CD14-positive monocyte (primary cell): Measurements from ENCODE around the gene PSMD13. TPM values are rescaled to one million over a fixed set of nuclear protein-coding genes. Genes with fewer than 3 reads are reported as not detected.

Experiments
- DNase-seq, 3 donors: peaks; one replicate each; pipeline ENCODE4 v3.0.0-alpha.2; 2011 to 2022
- H2AFZ ChIP-seq: 2 replicates; pipeline ENCODE4 v1.6.0; 2012; ENCODE audit warnings: mild to moderate bottlenecking, low read depth, low read length, inconsistent platforms; ENCODE audit not compliant: insufficient read depth, poor library complexity, severe bottlenecking
- H3K27ac ChIP-seq, 2 donors: 1 replicate in 1 of 2; 2 replicates in 1 of 2; pipeline ENCODE4 v1.5.1; 2012 to 2013; ENCODE audit warnings: low read length in 2 of 2, control low read depth in 1 of 2, inconsistent platforms in 1 of 2, low read depth in 1 of 2, mild to moderate bottlenecking in 1 of 2
- H3K27me3 ChIP-seq, 2 donors: one replicate each; pipeline versions ENCODE4 v1.6.0 to v1.6.1; 2011 to 2013; ENCODE audit warnings: low read length in 2 of 2; ENCODE audit not compliant: control insufficient read depth in 2 of 2, insufficient read depth in 2 of 2
- H3K36me3 ChIP-seq, 2 donors: replicated peaks in 1 of 2; 1 replicate in 1 of 2; 2 replicates in 1 of 2; pipeline versions ENCODE4 v1.5.1 to v1.6.1; 2012 to 2013; ENCODE audit warnings: low read length in 2 of 2, control low read depth in 1 of 2, inconsistent platforms in 1 of 2, mild to moderate bottlenecking in 1 of 2; ENCODE audit not compliant: insufficient read depth in 2 of 2, control insufficient read depth in 1 of 2
- H3K4me1 ChIP-seq, 2 donors: 1 replicate in 1 of 2; 2 replicates in 1 of 2; pipeline versions ENCODE4 v1.5.1 to v1.6.1; 2012 to 2013; ENCODE audit warnings: low read length in 2 of 2, control low read depth in 1 of 2, inconsistent platforms in 1 of 2, mild to moderate bottlenecking in 1 of 2, moderate library complexity in 1 of 2; ENCODE audit not compliant: insufficient read depth in 2 of 2, control insufficient read depth in 1 of 2
- H3K4me2 ChIP-seq: replicated peaks from 2 replicates; pipeline ENCODE3; 2012; ENCODE audit warnings: low read length, moderate library complexity, mild to moderate bottlenecking; ENCODE audit not compliant: poor library complexity, severe bottlenecking; ENCODE audit errors: extremely low read depth
- H3K4me3 ChIP-seq, 3 experiments: fragments of 200-600 bp in 1 of 3; sonication (generic) in 1 of 3; replicated peaks in 1 of 3; 1 replicate in 2 of 3; 2 replicates in 1 of 3; pipeline ENCODE4 v1.5.1; 2011 to 2013; ENCODE audit warnings: low read length in 3 of 3, mild to moderate bottlenecking in 3 of 3, control low read depth in 2 of 3, low read depth in 2 of 3, inconsistent platforms in 1 of 3, moderate library complexity in 1 of 3
- H3K79me2 ChIP-seq: 2 replicates; pipeline ENCODE4 v1.6.0; 2012; ENCODE audit warnings: mild to moderate bottlenecking, control low read depth, inconsistent platforms, low read length, moderate library complexity; ENCODE audit not compliant: insufficient read depth
- H3K9ac ChIP-seq: 2 replicates; pipeline ENCODE4 v1.6.0; 2017; ENCODE audit warnings: low read length, mild to moderate bottlenecking; ENCODE audit not compliant: insufficient read depth, poor library complexity, severe bottlenecking
- H3K9me3 ChIP-seq, 2 donors: replicated peaks in 1 of 2; 1 replicate in 1 of 2; 2 replicates in 1 of 2; pipeline versions ENCODE4 v1.5.1 to v1.6.1; 2012 to 2013; ENCODE audit warnings: low read length in 2 of 2, control low read depth in 1 of 2; ENCODE audit not compliant: control insufficient read depth in 1 of 2, insufficient read depth in 1 of 2
- H4K20me1 ChIP-seq: 2 replicates; pipeline ENCODE4 v1.6.0; 2012; ENCODE audit warnings: mild to moderate bottlenecking, low read length, control low read depth, moderate library complexity; ENCODE audit not compliant: insufficient read depth
- H3K27ac Mint-ChIP-seq, 7 donors: one replicate each; pipeline ENCODE4 v1.8.0; 2020; ENCODE audit warnings: mild to moderate bottlenecking in 7 of 7, mixed read lengths in 7 of 7, moderate library complexity in 6 of 7, inconsistent platforms in 2 of 7
- H3K27me3 Mint-ChIP-seq, 3 donors: one replicate each; pipeline ENCODE4 v1.8.0; 2021 to 2022; ENCODE audit warnings: low read depth in 3 of 3, mild to moderate bottlenecking in 3 of 3, mixed read lengths in 3 of 3, moderate library complexity in 3 of 3, inconsistent platforms in 1 of 3
- H3K36me3 Mint-ChIP-seq, 2 donors: one replicate each; pipeline ENCODE4 v1.8.0; 2020; ENCODE audit warnings: mixed read lengths in 2 of 2, inconsistent platforms in 1 of 2, mild to moderate bottlenecking in 1 of 2
- H3K4me1 Mint-ChIP-seq: one replicate; pipeline ENCODE4 v1.8.0; 2020; ENCODE audit warnings: mild to moderate bottlenecking, mixed read lengths
- H3K4me3 Mint-ChIP-seq, 2 donors: one replicate each; pipeline ENCODE4 v1.8.0; 2020; ENCODE audit warnings: mild to moderate bottlenecking in 2 of 2, mixed read lengths in 2 of 2, moderate library complexity in 1 of 2
- H3K9me3 Mint-ChIP-seq, 7 donors: one replicate each; pipeline ENCODE4 v1.8.0; 2020 to 2022; ENCODE audit warnings: mixed read lengths in 7 of 7, mild to moderate bottlenecking in 6 of 7, moderate library complexity in 6 of 7, inconsistent platforms in 2 of 7
- CTCF ChIP-seq: fragments of 200-600 bp; IDR thresholded peaks from one replicate; pipeline ENCODE4 v1.8.0; 2022; ENCODE audit warnings: antibody characterized with exemption, mild to moderate bottlenecking
- WGBS: methylation state at CpG from one replicate; pipeline ENCODE4 v1.1.5; 2013; ENCODE audit warnings: missing lambda C conversion rate; ENCODE audit not compliant: insufficient coverage; 5-methylcytosine and 5-hydroxymethylcytosine counted together
- intact Hi-C, 2 donors: fragments of 100-400 bp; cut with micrococcal nuclease; formaldehyde crosslinking; loops; one replicate each; pipeline versions ENCODE4 v1.15.0 to v1.15.1; 2023
- polyA plus RNA-seq, 3 donors: library from polyadenylated mRNA; depleted of rRNA in 1 of 3; unstranded in 2 of 3; stranded (reverse) in 1 of 3; fragments of 300-500 nt in 2 of 3; fragments of >200 nt in 1 of 3; fragmentation: Illumina TruSeq in 2 of 3; gene quantifications; 1 replicate in 2 of 3; 2 replicates in 1 of 3; pipeline ENCODE4 v1.2.3, GENCODE V29; 2012 to 2021

The PSMD13 gene
- polyA plus RNA-seq, 3 donors: 136 to 272 (median 218) TPM

GRCh38 chr11:253160-253885 lies 16.5 kb downstream of the PSMD13 start:
- Histone ChIP-seq H3K4me3 (no peak overlapping the region), H3K4me2 (no peak overlapping the region), H3K79me2 (no peaks in the 10 kb centered on the region), H4K20me1 (no peaks in the 10 kb centered on the region), H2AFZ (no peak overlapping the region), H3K27ac (peak overlapping the region in 1 of 2 donors; percentile 5), H3K36me3 (peaks cover 53 to 55% of the 10 kb centered on the region in 2 donors), H3K9ac (no peak overlapping the region), H3K4me1 (no peaks in the 10 kb centered on the region), H3K27me3 (no peaks in the 10 kb centered on the region), H3K9me3 (no peaks in the 10 kb centered on the region)
- DNase-seq: no peak
- Mint-ChIP-seq H3K9me3 (no peaks in the 10 kb centered on the region), H3K4me3 (no peak overlapping the region), H3K36me3 (peaks cover 50 to 56% of the 10 kb centered on the region in 2 donors), H3K27me3 (peaks cover 0 to 4% (median 0%) of the 10 kb centered on the region in 3 donors), H3K27ac (no peak overlapping the region), H3K4me1 (peaks cover 6% of the 10 kb centered on the region)
- 87% methylated on average over 11 of the region's 13 CpGs for WGBS
- TF ChIP-seq CTCF: no peak
- intact Hi-C loops: loop anchor here (5.0 kb wide), 4 partner anchors 34 to 104 kb away; partner anchors contain the start of genes IFITM2 (in 1 of the 2) and PGGHG (in 1 of the 2)

GRCh38 chr11:253886-254270 lies 17.1 kb downstream of the PSMD13 start:
- Histone ChIP-seq H3K4me3 (no peak overlapping the region), H3K27me3 (no peaks in the 10 kb centered on the region), H3K36me3 (peaks cover 48 to 49% of the 10 kb centered on the region in 2 donors), H3K27ac (no peak overlapping the region), H4K20me1 (no peaks in the 10 kb centered on the region), H3K9ac (no peak overlapping the region), H2AFZ (no peak overlapping the region), H3K9me3 (no peaks in the 10 kb centered on the region), H3K4me1 (no peaks in the 10 kb centered on the region), H3K79me2 (no peaks in the 10 kb centered on the region), H3K4me2 (no peak overlapping the region)
- Mint-ChIP-seq H3K4me1 (peaks cover 6% of the 10 kb centered on the region), H3K9me3 (no peaks in the 10 kb centered on the region), H3K27ac (peak overlapping the region in 1 of 7 donors; percentile 32), H3K4me3 (no peak overlapping the region), H3K36me3 (peaks cover 45 to 51% of the 10 kb centered on the region in 2 donors), H3K27me3 (peaks cover 0 to 4% (median 3%) of the 10 kb centered on the region in 3 donors)
- no peak for TF ChIP-seq CTCF
- intact Hi-C loops: loop anchor here (5.0 kb wide), 4 partner anchors 33 to 103 kb away; partner anchors contain the start of genes IFITM2 (in 1 of the 2) and PGGHG (in 1 of the 2)
- WGBS: 96% methylated on average over 4 of the region's 5 CpGs
- DNase-seq: no peak
